ENCODE measurements around the gene AMPD2.
"Not testable (repeated sequence)": the region's sequence is repeated elsewhere in the genome, so short reads cannot be mapped to it uniquely, and the experiment has no call there.

Gene AMPD2

GRCh38 chr1:109669246-109669948, 49.8 kb downstream of the AMPD2 start:
- FAIRE-seq, result no peak

DNA sequence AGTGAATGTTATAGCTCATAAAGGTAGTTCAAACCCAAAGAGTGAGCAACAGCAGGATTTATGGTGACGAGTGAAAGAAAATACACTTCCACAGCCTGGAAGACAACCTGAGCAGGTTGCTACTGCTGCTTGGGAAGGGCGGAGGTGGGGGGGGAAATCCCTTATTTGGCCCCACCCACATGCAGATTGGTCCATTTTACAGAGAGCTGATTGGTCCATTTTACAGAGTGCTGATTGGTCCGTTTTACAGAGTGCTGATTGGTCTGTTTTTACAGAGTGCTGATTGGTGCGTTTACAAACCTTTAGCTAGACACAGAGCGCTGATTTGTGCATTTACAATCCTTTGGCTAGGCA, 50.3 kb downstream of the AMPD2 start:
- FAIRE-seq; DNase-seq (ENCODE audit: extremely low spot score, insufficient read length, low read depth): not testable (repeated sequence)

More at GRCh38 chr1:109669246-109669948, 49.8 kb downstream of the AMPD2 start:
- DNase-seq (ENCODE audit: extremely low spot score, insufficient read length, low read depth), result no peak

DNA sequence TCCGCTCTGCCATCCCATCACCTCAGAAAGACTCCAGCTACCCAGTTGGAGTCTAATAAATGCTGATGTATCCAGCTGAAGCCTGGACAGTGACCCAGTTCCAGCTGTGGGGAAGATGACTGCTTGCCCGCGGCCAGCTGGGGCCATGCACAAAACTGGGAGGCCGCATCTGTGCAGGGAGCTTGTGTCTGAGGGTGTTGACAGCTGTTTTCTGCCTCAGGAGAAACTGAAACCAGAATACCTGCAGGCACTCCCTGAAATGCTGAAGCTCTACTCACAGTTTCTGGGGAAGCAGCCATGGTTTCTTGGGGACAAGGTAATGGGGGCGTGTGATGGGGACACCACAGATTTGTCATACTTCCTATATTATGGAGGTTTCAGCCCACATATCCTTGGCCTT, 51.4 kb downstream of the AMPD2 start:
- FAIRE-seq (no peak), DNase-seq (ENCODE audit: extremely low spot score, insufficient read length, low read depth) (no peak)

GRCh38 chr1:109673861-109674260, 54.2 kb downstream of the AMPD2 start:
- not testable (repeated sequence) for DNase-seq (ENCODE audit: extremely low spot score, insufficient read length, low read depth); FAIRE-seq

- FAIRE-seq; DNase-seq (ENCODE audit: extremely low spot score, insufficient read length, low read depth): not testable (repeated sequence)
Observed at GRCh38 chr1:109676683-109677381, 57.2 kb downstream of the AMPD2 start.

GRCh38 chr1:109677459-109677858, 57.8 kb downstream of the AMPD2 start:
- DNase-seq (ENCODE audit: extremely low spot score, insufficient read length, low read depth), result no peak
- FAIRE-seq, result no peak

DNA sequence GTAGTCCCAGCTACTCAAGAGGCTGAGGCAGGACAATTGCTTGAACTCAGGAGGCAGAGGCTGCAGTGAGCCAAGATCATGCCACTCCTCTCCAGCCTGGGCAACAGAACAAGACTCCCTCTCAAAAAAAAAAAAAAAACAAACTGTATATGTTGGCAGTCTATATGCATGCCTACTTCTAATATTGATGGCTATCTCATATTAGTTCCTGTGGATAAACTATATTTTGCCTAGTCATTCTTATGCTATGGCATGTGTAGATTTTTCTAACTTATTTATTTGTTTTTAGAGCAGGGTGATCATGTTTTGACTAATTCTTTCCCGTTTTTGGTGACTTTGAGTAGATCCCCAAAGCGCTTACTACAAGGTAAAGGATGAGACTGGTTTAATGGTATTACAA, 59.0 kb downstream of the AMPD2 start:
- FAIRE-seq; DNase-seq (ENCODE audit: extremely low spot score, insufficient read length, low read depth): not testable (repeated sequence)

All from GM18507 (cell line).